Nephron (organoid): ENCODE results near the gene KCNQ1.
"Not testable (repeated sequence)": the region's sequence is repeated elsewhere in the genome, so short reads cannot be mapped to it uniquely, and the experiment has no call there.

Source experiments
- H3K27ac Mint-ChIP-seq, 3 experiments: 2 replicates each; pipeline ENCODE4 v1.8.0; 2020; ENCODE audit warnings: mixed read lengths in 3 of 3, mild to moderate bottlenecking in 2 of 3, moderate library complexity in 1 of 3
- H3K27me3 Mint-ChIP-seq: 2 replicates; pipeline ENCODE4 v1.8.0; 2021; ENCODE audit warnings: low read depth, mild to moderate bottlenecking, moderate library complexity, mixed read lengths
- H3K36me3 Mint-ChIP-seq: 2 replicates; pipeline ENCODE4 v1.8.0; 2020; ENCODE audit warnings: low read depth, mixed read lengths
- H3K4me1 Mint-ChIP-seq: 2 replicates; pipeline ENCODE4 v1.8.0; 2020; ENCODE audit warnings: mixed read lengths
- H3K4me3 Mint-ChIP-seq, 3 experiments: 2 replicates each; pipeline ENCODE4 v1.8.0; 2020; ENCODE audit warnings: mild to moderate bottlenecking in 3 of 3, mixed read lengths in 3 of 3, moderate library complexity in 2 of 3
- H3K9me3 Mint-ChIP-seq: 2 replicates; pipeline ENCODE4 v1.8.0; 2020; ENCODE audit warnings: mixed read lengths
- CTCF ChIP-seq, 3 experiments: fragments of 200-600 bp; sonication (generic); IDR thresholded peaks; one replicate each; pipeline ENCODE4 v1.5.0; 2021; ENCODE audit warnings: antibody characterized with exemption in 3 of 3; ENCODE audit not compliant: unreplicated experiment in 3 of 3

The KCNQ1 gene

DNA sequence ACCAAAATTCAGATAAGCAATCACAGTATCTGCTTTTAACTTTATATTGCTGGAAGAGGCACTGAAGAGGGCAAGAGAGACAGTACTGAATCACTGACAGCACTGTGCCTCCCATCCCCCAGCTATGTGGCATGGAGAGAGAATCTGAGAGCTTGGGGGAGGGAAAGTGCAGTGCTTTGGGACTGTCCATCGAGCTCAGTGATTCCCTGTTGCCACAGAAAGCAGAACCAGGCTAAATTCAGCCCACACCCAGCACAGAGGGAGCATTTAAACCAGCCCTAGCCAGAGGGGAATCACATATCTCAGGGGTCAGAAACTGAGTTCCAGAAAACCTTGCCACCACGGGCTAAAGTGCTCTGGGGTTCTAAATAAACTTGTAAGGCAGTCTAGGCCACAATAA lies 44.3 kb downstream of the KCNQ1 start:
- Mint-ChIP-seq H3K36me3 (no peaks in the 10 kb centered on the region), H3K9me3 (peaks cover 54% of the 10 kb centered on the region), H3K27ac (no peak overlapping the region), H3K4me1 (no peaks in the 10 kb centered on the region), H3K27me3 (peaks cover 30% of the 10 kb centered on the region), H3K4me3 (no peak overlapping the region)
- TF ChIP-seq CTCF (IDR thresholded peaks at IDR 0.05; ENCODE audit: unreplicated experiment in 3 of 3) = no peak

DNA sequence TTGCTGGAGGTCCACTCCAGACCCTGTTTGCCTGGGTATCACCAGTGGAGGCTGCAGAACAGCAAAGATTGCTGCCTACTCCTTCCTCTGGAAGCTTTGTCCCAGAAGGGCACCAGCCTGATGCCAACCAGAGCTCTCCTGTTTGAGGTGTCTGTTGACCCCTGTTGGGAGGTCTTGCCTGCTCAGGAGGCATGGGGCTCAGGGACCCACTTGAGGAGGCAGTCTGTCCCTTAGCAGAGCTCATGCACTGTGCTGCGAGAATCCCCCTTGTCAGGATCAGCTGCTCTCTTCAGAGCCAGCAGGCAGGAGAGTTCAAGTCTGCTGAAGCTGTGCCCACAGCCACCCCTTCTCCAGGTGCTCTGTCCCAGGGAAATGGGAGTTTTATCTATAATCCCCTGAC lies 53.1 kb downstream of the KCNQ1 start:
- H3K9me3 Mint-ChIP-seq = peaks cover 68% of the 10 kb centered on the region
- not testable (repeated sequence) for H3K4me3 Mint-ChIP-seq, H3K27ac Mint-ChIP-seq, H3K4me1 Mint-ChIP-seq, H3K36me3 Mint-ChIP-seq
- H3K27me3 Mint-ChIP-seq = peaks cover 33% of the 10 kb centered on the region

GRCh38 chr11:2498750-2499149 lies 53.9 kb downstream of the KCNQ1 start:
- Mint-ChIP-seq H3K4me3 (no peak overlapping the region), H3K27me3 (peaks cover 32% of the 10 kb centered on the region), H3K9me3 (peaks cover 64% of the 10 kb centered on the region), H3K4me1 (no peaks in the 10 kb centered on the region), H3K27ac (no peak overlapping the region), H3K36me3 (peaks cover 5% of the 10 kb centered on the region)
- no peak for TF ChIP-seq CTCF (IDR thresholded peaks at IDR 0.05; ENCODE audit: unreplicated experiment in 3 of 3)

- H3K27ac Mint-ChIP-seq = no peak overlapping the region
- H3K9me3 Mint-ChIP-seq = peaks cover 10% of the 10 kb centered on the region
- no peaks in the 10 kb centered on the region for H3K36me3 Mint-ChIP-seq
- peaks cover 34% of the 10 kb centered on the region for H3K27me3 Mint-ChIP-seq
- TF ChIP-seq CTCF (IDR thresholded peaks at IDR 0.05; ENCODE audit: unreplicated experiment in 3 of 3) = no peak
- no peaks in the 10 kb centered on the region for H3K4me1 Mint-ChIP-seq
- H3K4me3 Mint-ChIP-seq = no peak overlapping the region
Measured at GRCh38 chr11:2507212-2507901, 62.5 kb downstream of the KCNQ1 start.

GRCh38 chr11:2507945-2508749 lies 63.3 kb downstream of the KCNQ1 start:
- Mint-ChIP-seq H3K9me3 (peaks cover 4% of the 10 kb centered on the region), H3K4me1 (no peaks in the 10 kb centered on the region), H3K27ac (no peak overlapping the region)

More at GRCh38 chr11:2507945-2508749, 63.3 kb downstream of the KCNQ1 start:
- TF ChIP-seq CTCF (IDR thresholded peaks at IDR 0.05; ENCODE audit: unreplicated experiment in 3 of 3) = no peak
- H3K4me3 Mint-ChIP-seq = no peak overlapping the region
- no peaks in the 10 kb centered on the region for H3K36me3 Mint-ChIP-seq
- peaks cover 30% of the 10 kb centered on the region for H3K27me3 Mint-ChIP-seq
